Measurements from ENCODE around the gene TBCD. TPM values are rescaled to one million over a fixed set of nuclear protein-coding genes. Genes with fewer than 3 reads are reported as not detected.

Gene TBCD
- polyA plus RNA-seq, 4 donors, result 63.9 to 73.8 (median 69.0) TPM

- no peak for DNase-seq (ENCODE audit: low read depth in 4 of 4, low spot score in 3 of 4)
Observed at GRCh38 chr17:82807101-82807500, 55.2 kb downstream of the TBCD start.

GRCh38 chr17:82807562-82807961, 55.7 kb downstream of the TBCD start:
- no peak for DNase-seq (ENCODE audit: low read depth in 4 of 4, low spot score in 3 of 4)

GRCh38 chr17:82808006-82808405, 56.1 kb downstream of the TBCD start:
- DNase-seq (ENCODE audit: low read depth in 4 of 4, low spot score in 3 of 4), result no peak

GRCh38 chr17:82808921-82809905, 57.3 kb downstream of the TBCD start:
- DNase-seq (ENCODE audit: low read depth in 4 of 4, low spot score in 3 of 4), result no peak

DNA sequence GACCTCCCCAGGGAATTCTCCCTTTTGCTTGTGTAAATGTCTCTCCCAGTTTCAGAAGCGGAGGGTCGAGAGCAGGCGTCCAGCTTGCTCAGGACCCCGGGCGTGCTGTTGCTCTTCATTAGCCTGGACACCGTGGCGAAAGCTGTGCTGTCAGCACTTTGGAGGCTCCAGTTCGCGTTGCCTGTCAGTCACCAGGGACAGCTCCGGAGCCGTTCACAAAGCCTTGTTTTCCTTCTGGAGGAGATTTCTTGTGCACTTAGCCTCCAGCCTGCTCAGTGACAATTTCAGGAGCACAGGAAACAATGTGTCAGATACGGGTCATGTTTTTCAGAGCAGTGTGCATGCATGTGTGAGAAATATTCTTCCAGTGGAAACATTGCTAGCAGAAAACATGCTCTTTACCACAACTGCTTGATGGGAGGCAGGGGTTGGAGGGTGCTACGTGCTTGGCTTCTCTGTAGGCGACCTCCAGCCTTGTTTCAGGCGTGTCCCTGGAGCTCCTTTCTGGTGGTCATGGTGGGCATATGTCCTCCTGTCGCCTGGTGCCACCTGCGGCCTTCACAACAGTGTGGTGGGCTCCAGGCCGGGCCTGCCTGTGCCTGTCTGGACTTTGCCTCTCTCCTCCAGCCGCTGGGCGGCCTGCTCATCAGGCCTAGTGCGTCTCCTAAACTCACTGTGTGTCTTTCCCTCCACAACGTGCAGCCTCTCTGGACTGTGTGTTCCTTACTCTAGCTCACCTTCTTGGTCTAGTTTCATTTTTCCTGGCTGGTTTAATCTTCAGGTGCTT, 59.0 kb downstream of the TBCD start:
- DNase-seq (ENCODE audit: low read depth in 4 of 4, low spot score in 3 of 4), result no peak

DNA sequence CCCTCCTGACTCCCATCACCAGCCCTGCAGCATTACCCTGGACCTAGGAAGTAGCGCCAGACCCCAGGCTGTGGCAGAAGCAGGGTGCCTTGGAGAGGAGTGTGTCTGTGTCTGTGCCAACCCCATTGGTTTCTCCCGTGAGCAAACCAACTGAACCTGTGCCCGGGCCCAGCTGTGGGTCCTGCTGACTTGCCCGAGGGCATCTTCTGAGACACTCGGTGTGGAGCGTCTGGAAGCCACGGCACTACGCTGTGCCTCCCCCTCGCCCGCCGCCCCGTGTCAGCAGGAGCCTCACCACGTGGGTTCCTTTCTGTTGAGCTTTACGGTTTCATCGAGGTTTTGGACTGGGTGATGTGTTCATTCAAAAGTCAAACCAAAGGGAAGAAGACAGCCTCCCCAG, 60.2 kb downstream of the TBCD start:
- DNase-seq (ENCODE audit: low read depth in 4 of 4, low spot score in 3 of 4), result no peak

GRCh38 chr17:82812601-82813000, 60.7 kb downstream of the TBCD start:
- no peak for DNase-seq (ENCODE audit: low read depth in 4 of 4, low spot score in 3 of 4)

- no peak for DNase-seq (ENCODE audit: low read depth in 4 of 4, low spot score in 3 of 4)
Observed at GRCh38 chr17:82813299-82814051, 61.6 kb downstream of the TBCD start.

DNA sequence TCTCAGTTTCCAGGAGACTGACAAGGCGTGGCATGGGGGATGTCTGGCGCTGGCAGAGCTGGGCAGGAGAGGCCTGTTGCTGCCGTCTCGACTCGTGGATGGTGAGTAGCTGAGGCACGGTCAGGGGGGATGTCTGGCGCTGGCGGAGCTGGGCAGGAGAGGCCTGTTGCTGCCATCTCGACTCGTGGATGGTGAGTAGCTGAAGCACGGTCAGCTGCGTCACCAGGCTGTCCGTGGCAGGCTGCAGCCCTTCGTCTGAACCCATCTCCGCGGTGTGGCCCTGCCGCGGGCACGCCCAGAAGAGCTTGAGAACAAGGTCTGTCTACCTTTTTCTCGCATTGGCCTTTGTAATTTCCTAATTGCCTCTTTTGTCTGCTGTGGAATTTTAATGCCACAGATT, 63.0 kb downstream of the TBCD start:
- DNase-seq (ENCODE audit: low read depth in 4 of 4, low spot score in 3 of 4), result no peak

GRCh38 chr17:82815354-82815753, 63.5 kb downstream of the TBCD start:
- no peak for DNase-seq (ENCODE audit: low read depth in 4 of 4, low spot score in 3 of 4)

- DNase-seq (ENCODE audit: low read depth in 4 of 4, low spot score in 3 of 4), result no peak
Observed at GRCh38 chr17:82815790-82816305, 64.0 kb downstream of the TBCD start.

GRCh38 chr17:82816358-82816757, 64.5 kb downstream of the TBCD start:
- DNase-seq (ENCODE audit: low read depth in 4 of 4, low spot score in 3 of 4), result no peak

GRCh38 chr17:82817947-82818346, 66.1 kb downstream of the TBCD start:
- DNase-seq (ENCODE audit: low read depth in 4 of 4, low spot score in 3 of 4), result no peak

DNA sequence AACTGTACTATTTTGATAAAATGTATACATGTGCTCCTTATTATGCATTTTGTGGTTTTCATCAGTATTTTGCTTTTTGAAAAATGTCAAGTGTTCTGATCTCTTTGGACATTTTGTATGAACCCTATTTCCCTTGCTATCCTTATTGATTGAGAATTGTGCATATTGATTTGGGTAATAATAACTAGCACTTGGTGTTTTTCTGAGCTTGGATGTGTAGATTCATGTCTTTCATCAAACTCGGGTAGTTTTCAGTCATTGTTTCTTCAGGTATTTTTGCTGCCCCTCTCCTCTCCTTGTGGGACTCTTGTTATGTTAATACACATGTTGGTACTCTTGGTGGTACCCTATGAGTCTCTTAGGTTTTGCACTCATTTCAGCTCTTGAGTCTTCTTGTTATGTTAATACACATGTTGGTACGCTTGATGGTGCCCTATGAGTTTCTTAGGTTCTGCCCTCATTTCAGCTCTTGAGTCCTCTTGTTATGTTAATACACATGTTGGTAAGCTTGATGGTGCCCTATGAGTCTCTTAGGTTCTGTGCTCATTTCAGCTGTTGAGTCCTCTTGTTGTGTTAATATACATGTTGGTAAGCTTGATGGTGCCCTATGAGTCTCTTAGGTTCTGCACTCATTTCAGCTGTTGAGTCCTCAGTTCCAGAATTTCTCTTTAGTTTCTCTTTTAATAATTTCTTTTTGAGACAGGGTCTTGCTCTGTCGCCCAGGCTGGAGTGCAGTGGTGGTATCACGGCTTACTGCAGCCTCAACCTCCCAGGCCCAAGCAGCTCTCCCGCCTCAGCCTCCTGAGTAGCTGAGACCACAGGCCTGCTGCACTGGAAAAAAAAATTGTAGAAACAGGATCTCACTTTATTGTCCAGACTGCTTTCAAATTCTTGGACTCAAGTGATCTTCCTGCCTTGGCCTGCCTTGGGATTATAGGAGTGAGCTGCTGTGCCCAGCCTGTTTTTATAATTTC, 68.7 kb downstream of the TBCD start:
- DNase-seq (ENCODE audit: low read depth in 4 of 4, low spot score in 3 of 4), result no peak

- no peak for DNase-seq (ENCODE audit: low read depth in 4 of 4, low spot score in 3 of 4)
Observed at GRCh38 chr17:82821554-82821953, 69.7 kb downstream of the TBCD start.

DNA sequence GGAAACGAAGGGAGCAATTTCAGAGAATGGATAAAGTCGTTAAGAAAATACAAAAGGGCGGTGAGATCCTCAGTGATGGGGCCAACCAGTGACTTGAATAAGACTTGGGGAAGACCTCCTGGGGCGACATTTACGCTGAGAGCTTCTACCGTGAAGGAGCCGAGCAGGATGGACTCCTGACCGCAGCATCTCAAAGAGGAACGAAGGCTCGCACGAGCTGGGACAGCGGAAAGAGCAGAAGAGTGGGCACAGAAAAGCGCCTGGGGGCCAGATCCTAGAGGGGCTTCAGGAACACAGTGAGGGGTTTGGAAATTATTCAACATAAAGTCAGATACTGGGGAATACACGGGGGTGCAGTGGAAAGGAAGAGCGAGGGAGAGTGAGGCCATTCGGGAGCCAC, 70.4 kb downstream of the TBCD start:
- no peak for DNase-seq (ENCODE audit: low read depth in 4 of 4, low spot score in 3 of 4)

DNA sequence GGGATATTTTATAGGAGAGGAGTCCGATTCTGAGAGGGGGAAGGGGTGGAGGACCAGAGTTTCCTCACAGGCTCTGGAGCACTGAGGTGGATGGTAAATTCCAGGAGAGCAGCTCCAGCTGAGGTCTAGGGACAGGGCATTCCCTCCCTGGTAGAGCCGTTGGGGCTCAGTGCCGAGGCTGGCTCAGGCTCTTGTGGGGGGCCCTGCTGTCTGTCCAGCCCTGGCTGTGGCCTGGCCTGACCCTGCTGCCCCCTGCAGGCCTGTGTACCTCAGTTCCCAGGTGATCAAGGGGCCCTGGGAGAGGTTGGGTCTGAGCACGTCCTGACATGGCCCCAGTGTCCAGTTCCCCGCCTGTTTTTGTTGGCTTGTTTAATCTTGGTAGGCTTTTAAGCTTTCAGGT, 71.1 kb downstream of the TBCD start:
- no peak for DNase-seq (ENCODE audit: low read depth in 4 of 4, low spot score in 3 of 4)

DNA sequence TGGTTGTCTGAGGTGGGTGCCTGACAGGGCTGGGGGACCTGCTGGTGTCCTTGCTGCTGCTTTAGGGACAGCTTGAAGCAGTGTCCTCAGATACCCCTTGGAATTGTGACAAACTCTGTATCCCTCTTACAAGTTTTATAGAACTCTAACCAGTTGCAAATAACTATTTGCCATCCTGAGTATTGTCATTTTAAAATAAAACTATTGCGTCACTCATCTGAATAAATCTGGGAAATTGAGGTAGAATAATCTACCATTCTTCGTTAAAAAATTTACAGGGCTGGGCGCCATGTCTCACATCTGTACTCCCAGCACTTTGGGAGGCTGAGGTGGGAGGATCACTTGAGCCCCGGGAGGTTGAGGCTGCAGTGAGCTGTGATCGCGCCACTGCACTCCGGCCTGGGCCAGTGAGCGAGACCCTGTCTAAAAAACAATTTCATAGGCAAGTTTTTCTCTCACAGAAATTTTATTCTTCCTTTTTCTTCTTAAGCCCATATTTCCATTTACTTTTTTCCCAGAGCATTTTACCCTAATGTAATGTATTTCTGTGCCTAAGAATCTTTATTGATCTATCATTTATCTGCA, 73.8 kb downstream of the TBCD start:
- no peak for DNase-seq (ENCODE audit: low read depth in 4 of 4, low spot score in 3 of 4)

DNA sequence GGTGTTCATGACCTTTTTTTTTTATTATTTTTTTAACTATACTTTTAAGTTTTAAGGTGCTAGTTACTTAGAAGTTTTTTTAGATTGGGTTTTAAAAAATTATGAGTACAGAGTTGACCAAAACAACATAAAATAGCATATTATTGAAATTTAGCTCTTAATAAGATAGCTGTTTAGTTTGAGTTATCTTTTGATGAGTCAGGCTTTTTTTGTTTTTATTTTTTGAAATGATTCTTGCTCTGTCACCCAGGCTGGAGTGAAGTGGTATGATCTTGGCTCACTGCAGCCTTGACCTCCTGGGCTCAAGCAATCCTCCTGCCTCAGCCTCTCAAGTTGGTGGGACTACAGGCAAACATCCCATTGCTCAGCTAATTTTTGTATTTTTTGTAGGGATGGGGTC, 74.3 kb downstream of the TBCD start:
- DNase-seq (ENCODE audit: low read depth in 4 of 4, low spot score in 3 of 4), result no peak

Measured in right renal pelvis (tissue), 4 donors.